Thyroid gland (tissue), 4 donors: ENCODE measurements around the gene MAVS. TPM values are rescaled to one million over a fixed set of nuclear protein-coding genes. Genes with fewer than 3 reads are reported as not detected.

Experiments
- DNase-seq, 2 donors: peaks; one replicate each; pipeline ENCODE4 v3.0.0-alpha.2; 2019
- H3K27ac ChIP-seq, 3 donors: fragments of 200-600 bp; sonication (generic); 1 replicate in 2 of 3; 2 replicates in 1 of 3; pipeline ENCODE4 v1.5.1; 2016 to 2019; ENCODE audit warnings: mild to moderate bottlenecking in 1 of 3, moderate library complexity in 1 of 3
- H3K27me3 ChIP-seq: fragments of 200-600 bp; sonication (generic); one replicate; pipeline ENCODE4 v1.5.1; 2019
- H3K36me3 ChIP-seq, 2 donors: fragments of 200-600 bp; sonication (generic); one replicate each; pipeline ENCODE4 v1.5.1; 2016 to 2019
- H3K4me1 ChIP-seq, 2 donors: fragments of 200-600 bp; sonication (generic); one replicate each; pipeline ENCODE4 v1.5.1; 2017 to 2019
- H3K4me3 ChIP-seq, 3 donors: fragments of 200-600 bp; sonication (generic); replicated peaks in 1 of 3; 1 replicate in 2 of 3; 2 replicates in 1 of 3; pipeline ENCODE4 v1.5.1; 2016; ENCODE audit warnings: mild to moderate bottlenecking in 1 of 3
- H3K9me3 ChIP-seq: fragments of 200-600 bp; sonication (generic); one replicate; pipeline ENCODE4 v1.5.1; 2017
- POLR2A ChIP-seq, 2 donors: fragments of 450-650 bp; IDR thresholded peaks; one replicate each; pipeline ENCODE4 v1.6.1; 2017; ENCODE audit warnings: antibody characterized with exemption in 2 of 2, mild to moderate bottlenecking in 2 of 2, moderate library complexity in 1 of 2
- WGBS, 2 donors: methylation state at CpG; one replicate each; pipeline ENCODE4 v1.1.5; 2017; 5-methylcytosine and 5-hydroxymethylcytosine counted together
- intact Hi-C: fragments of 100-400 bp; cut with DNase I; formaldehyde crosslinking; loops from one replicate; pipeline ENCODE4 v1.15.1; 2023
- total RNA-seq, 4 donors: library from RNA; depleted of rRNA; stranded (reverse); fragments of >200 nt; gene quantifications; one replicate each; pipeline ENCODE4 v1.2.3, GENCODE V29; 2016
- TF ChIP-seq, protein P1 (sequence below), 6 experiments: fragments of 200-600 bp in 3 of 6; fragments of 450-650 bp in 3 of 6; sonication (generic) in 3 of 6; IDR thresholded peaks; one replicate each; pipeline ENCODE4 v1.5.1; 2016 to 2019; ENCODE audit warnings: antibody characterized with exemption in 6 of 6, mild to moderate bottlenecking in 2 of 6, inconsistent platforms in 1 of 6, moderate library complexity in 1 of 6

The MAVS gene
- total RNA-seq, 4 donors from 2014 or later = 30.4 to 52.3 (median 39.0) TPM

DNA sequence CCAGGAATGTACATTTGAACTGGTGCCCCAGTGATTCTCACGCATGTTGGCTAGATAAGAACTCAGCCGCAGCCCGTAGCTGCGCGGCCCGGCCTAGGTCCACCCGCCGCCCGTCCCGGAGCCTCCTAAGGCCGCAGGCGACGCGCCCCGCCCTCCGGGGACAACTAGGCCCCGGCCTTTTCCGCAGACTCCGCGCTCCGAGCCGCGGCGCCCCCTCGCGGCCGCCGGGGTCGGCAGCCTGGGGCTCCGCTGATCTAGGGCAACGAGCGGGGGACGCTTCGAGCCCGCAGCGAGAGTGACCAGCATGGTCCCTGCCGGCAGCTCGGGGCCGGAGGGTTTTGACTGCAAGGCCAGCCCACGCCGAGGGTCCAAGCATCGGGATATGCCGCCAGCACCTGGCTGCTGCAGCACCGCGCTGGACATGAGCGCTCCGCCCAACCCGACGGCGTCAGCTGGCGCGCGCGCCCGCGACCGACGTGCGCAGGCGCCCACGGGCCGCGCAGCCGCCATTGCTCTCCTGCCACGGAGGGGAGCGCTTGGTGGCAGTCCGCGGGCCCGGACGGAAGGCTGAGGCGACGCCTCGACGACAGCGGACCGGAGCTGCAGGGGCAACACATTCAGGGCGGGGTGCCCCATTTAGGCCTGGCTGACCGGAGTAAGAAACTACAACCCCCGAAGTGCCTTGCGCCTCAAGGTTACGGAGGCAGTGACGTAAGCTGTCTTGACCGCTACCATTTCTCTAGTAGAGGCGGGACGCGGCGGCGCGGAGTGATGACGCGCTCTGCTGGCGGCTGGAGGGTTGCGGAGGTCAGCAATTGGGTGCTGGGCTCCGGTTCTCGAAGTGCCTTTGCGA lies 26.4 kb upstream of the MAVS start, which contains the start of gene AP5S1:
AP5S1 (plus strand) TSS at position 500 of the 853 bp plus-strand sequence. CDS start 1,571 bp downstream, outside the sequence.
- WGBS, 2 donors = 0% methylated on average over 38 to 84 of the region's 96 CpGs
- peaks cover 6 to 23% of the 10 kb centered on the region in 2 donors for H3K4me1 ChIP-seq
- no peaks in the 10 kb centered on the region for H3K27me3 ChIP-seq
- no peaks in the 10 kb centered on the region for H3K9me3 ChIP-seq
- peak; percentile 97 to 98 for DNase-seq
- peaks cover 19 to 20% of the 10 kb centered on the region in 2 donors for H3K36me3 ChIP-seq
- H3K27ac ChIP-seq = peak within 1 kb of the TSS; percentile 99 to 100 (median 100)
- peak within 1 kb of the TSS; percentile 45 to 52 (median 51) for H3K4me3 ChIP-seq
- intact Hi-C loops = no loop called here
- TF ChIP-seq POLR2A (IDR thresholded peaks at IDR 0.05) = peak in 1 of 2 donors; percentile 87
- TF ChIP-seq, protein P1, sequence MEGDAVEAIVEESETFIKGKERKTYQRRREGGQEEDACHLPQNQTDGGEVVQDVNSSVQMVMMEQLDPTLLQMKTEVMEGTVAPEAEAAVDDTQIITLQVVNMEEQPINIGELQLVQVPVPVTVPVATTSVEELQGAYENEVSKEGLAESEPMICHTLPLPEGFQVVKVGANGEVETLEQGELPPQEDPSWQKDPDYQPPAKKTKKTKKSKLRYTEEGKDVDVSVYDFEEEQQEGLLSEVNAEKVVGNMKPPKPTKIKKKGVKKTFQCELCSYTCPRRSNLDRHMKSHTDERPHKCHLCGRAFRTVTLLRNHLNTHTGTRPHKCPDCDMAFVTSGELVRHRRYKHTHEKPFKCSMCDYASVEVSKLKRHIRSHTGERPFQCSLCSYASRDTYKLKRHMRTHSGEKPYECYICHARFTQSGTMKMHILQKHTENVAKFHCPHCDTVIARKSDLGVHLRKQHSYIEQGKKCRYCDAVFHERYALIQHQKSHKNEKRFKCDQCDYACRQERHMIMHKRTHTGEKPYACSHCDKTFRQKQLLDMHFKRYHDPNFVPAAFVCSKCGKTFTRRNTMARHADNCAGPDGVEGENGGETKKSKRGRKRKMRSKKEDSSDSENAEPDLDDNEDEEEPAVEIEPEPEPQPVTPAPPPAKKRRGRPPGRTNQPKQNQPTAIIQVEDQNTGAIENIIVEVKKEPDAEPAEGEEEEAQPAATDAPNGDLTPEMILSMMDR (IDR thresholded peaks at IDR 0.05) = peak; percentile 89 to 100 (median 98)

DNA sequence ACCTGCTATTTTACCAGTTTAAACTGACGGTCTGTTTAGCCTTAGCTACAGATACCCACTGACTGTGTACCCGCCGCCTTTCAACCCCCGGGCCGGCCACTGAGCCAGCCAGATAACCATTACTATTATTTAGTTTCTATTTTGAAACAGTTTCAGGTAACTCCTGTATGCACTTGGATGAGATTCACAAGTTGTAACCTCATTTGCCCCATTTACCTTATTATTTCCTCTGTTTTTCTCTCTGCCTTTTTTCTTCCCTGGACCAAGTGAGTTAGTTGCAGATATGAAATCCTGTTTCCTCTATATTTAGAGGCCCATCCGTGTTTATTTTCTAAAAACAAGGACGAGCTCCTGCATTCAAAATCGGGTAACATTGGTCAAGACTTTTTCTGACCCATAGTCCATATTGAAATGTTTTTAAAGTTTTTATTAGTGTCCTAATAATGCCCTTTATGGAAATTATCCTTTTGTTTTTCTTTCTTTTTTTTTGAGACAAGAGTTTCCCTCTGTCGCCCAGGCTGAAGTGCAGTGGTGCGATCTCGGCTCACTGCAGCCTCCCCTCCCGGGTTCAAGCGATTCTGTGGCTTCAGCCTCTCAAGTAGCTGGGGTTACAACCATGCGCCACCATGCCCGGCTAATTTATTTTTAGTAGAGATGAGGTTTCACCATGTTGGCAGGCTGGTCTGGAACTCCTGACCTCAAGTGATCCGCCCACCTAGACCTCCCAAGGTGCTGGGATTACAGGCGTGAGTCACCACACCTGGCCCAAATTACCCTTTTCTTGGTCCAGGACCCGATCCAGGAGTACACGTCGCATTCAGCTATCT lies 25.5 kb upstream of the MAVS start:
- Histone ChIP-seq H3K4me3 (peak overlapping the region; percentile 45 to 52 (median 51)), H3K27ac (peak overlapping the region; percentile 99 to 100 (median 100)), H3K4me1 (peaks cover 6 to 23% of the 10 kb centered on the region in 2 donors), H3K36me3 (peaks cover 19 to 20% of the 10 kb centered on the region in 2 donors), H3K27me3 (no peaks in the 10 kb centered on the region), H3K9me3 (no peaks in the 10 kb centered on the region)
- 41 to 44% methylated on average over 20 of the region's 20 CpGs for WGBS, 2 donors
- TF ChIP-seq, protein P1 (IDR thresholded peaks at IDR 0.05) = no peak
- no peak for TF ChIP-seq POLR2A (IDR thresholded peaks at IDR 0.05)
- DNase-seq = no peak
- intact Hi-C loops = no loop called here

DNA sequence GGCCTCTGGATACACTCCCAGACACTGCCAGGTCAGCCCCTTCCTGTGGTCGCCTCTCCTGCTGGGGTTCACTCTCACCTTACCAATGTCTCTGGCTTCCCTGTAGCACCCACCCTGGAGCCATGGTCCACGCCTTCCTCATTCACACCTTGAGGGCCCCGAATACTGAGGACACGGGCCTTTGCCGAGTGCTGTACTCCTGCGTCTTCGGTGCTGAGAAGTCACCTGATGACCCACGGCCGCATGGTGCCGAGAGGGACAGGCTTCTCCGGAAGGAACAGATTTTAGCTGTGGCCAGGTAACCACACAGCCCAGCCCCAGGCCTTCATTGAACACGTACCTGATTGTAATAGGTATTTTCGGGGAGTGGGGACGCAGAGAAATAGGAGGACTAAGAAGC lies 24.6 kb upstream of the MAVS start:
- H3K9me3 ChIP-seq = no peaks in the 10 kb centered on the region
- peaks cover 19 to 20% of the 10 kb centered on the region in 2 donors for H3K36me3 ChIP-seq
- 93 to 97% methylated on average over 14 of the region's 14 CpGs for WGBS, 2 donors
- H3K27ac ChIP-seq = no peak overlapping the region
- no peaks in the 10 kb centered on the region for H3K27me3 ChIP-seq
- no peak for TF ChIP-seq POLR2A (IDR thresholded peaks at IDR 0.05)
- TF ChIP-seq, protein P1 (IDR thresholded peaks at IDR 0.05) = no peak
- peaks cover 6 to 23% of the 10 kb centered on the region in 2 donors for H3K4me1 ChIP-seq
- intact Hi-C loops = no loop called here
- no peak for DNase-seq
- H3K4me3 ChIP-seq = no peak overlapping the region

DNA sequence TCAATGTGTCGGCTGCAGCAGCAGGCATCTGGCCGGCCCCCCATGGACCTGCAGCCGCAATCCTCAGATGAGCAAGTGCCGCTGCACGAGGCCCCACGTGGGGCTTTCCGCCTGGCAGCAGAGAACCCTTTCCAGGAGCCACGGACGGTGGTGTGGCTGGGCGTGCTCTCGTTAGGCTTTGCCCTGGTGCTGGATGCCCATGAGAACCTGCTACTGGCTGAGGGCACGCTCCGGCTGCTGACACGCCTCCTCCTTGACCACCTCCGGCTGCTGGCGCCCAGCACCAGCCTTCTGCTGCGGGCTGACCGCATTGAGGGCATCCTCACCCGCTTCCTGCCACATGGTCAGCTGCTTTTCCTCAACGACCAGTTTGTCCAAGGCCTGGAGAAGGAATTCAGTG lies 22.8 kb upstream of the MAVS start:
- Histone ChIP-seq H3K9me3 (no peaks in the 10 kb centered on the region), H3K36me3 (peaks cover 19 to 20% of the 10 kb centered on the region in 2 donors), H3K27me3 (no peaks in the 10 kb centered on the region), H3K4me1 (peaks cover 6 to 15% of the 10 kb centered on the region in 2 donors), H3K4me3 (no peak overlapping the region), H3K27ac (no peak overlapping the region)
- no peak for TF ChIP-seq POLR2A (IDR thresholded peaks at IDR 0.05)
- TF ChIP-seq, protein P1 (IDR thresholded peaks at IDR 0.05) = no peak
- 89 to 93% methylated on average over 4 to 17 of the region's 20 CpGs for WGBS, 2 donors
- intact Hi-C loops = no loop called here
- no peak for DNase-seq
